MM.1S (cell line): ENCODE data around the gene FBH1.

Source experiments
- DNase-seq: peaks from one replicate; pipeline ENCODE4 v3.0.0-alpha.2; 2015
- H2AFZ ChIP-seq: fragments of 300-600 bp; sonication (generic); 2 replicates; pipeline ENCODE4 v1.6.0; 2016; ENCODE audit warnings: antibody characterized with exemption, low read length
- H3F3A ChIP-seq: fragments of 300-600 bp; sonication (generic); 2 replicates; pipeline ENCODE4 v1.6.1; 2016; ENCODE audit warnings: mild to moderate bottlenecking, antibody characterized with exemption, low read length, moderate library complexity, mixed read lengths; ENCODE audit not compliant: insufficient read depth
- H3K27ac ChIP-seq: fragments of 300-600 bp; sonication (generic); 2 replicates; pipeline ENCODE4 v1.5.1; 2016; ENCODE audit warnings: mild to moderate bottlenecking, low read length
- H3K27me3 ChIP-seq: fragments of 300-600 bp; sonication (generic); replicated peaks from 2 replicates; pipeline ENCODE4 v1.6.0; 2016; ENCODE audit warnings: low read length; ENCODE audit not compliant: insufficient read depth
- H3K36me3 ChIP-seq: fragments of 300-600 bp; sonication (generic); replicated peaks from 2 replicates; pipeline ENCODE4 v1.6.1; 2016; ENCODE audit warnings: mild to moderate bottlenecking, low read length, mixed read lengths; ENCODE audit not compliant: insufficient read depth
- H3K4me1 ChIP-seq: fragments of 300-600 bp; sonication (generic); 2 replicates; pipeline ENCODE4 v1.6.1; 2016; ENCODE audit warnings: low read length, mixed read lengths
- H3K4me2 ChIP-seq: fragments of 300-600 bp; sonication (generic); 2 replicates; pipeline ENCODE4 v1.6.0; 2016; ENCODE audit warnings: low read depth, low read length
- H3K4me3 ChIP-seq: fragments of 300-600 bp; sonication (generic); 2 replicates; pipeline ENCODE4 v1.5.1; 2016; ENCODE audit warnings: low read length, mixed read lengths
- H3K79me2 ChIP-seq: fragments of 300-600 bp; sonication (generic); 2 replicates; pipeline ENCODE4 v1.6.1; 2016; ENCODE audit warnings: mixed run types, low read length, mixed read lengths
- H3K9ac ChIP-seq: fragments of 300-600 bp; sonication (generic); 2 replicates; pipeline ENCODE4 v1.6.1; 2016; ENCODE audit warnings: low read length, mixed read lengths
- H3K9me2 ChIP-seq: fragments of 300-600 bp; sonication (generic); replicated peaks from 2 replicates; pipeline ENCODE4 v1.6.1; 2016; ENCODE audit warnings: mild to moderate bottlenecking, low read length, mixed read lengths; ENCODE audit not compliant: insufficient read depth
- H3K9me3 ChIP-seq: fragments of 300-600 bp; sonication (generic); replicated peaks from 2 replicates; pipeline ENCODE4 v1.6.1; 2016; ENCODE audit warnings: mild to moderate bottlenecking, low read length, mixed read lengths; ENCODE audit not compliant: insufficient read depth
- H4K20me1 ChIP-seq: fragments of 300-600 bp; sonication (generic); 2 replicates; pipeline ENCODE4 v1.6.1; 2016; ENCODE audit warnings: mild to moderate bottlenecking, low read length, moderate library complexity, mixed read lengths; ENCODE audit not compliant: insufficient read depth
- EZH2 ChIP-seq: fragments of 300-600 bp; sonication (generic); optimal IDR thresholded peaks from 2 replicates; pipeline ENCODE3; 2017; ENCODE audit warnings: low read depth, mild to moderate bottlenecking, antibody characterized with exemption, low read length, mixed read lengths
- EZH2phosphoT487 ChIP-seq: fragments of 300-600 bp; sonication (generic); IDR thresholded peaks from 2 replicates; pipeline ENCODE4 v1.6.1; 2018; ENCODE audit warnings: antibody characterized with exemption, low read length
- TF ChIP-seq, protein P1 (sequence below): fragments of 300-600 bp; sonication (generic); IDR thresholded peaks from 2 replicates; pipeline ENCODE4 v1.5.1; 2016; ENCODE audit warnings: antibody characterized with exemption, low read length, mixed read lengths

Gene FBH1

DNA sequence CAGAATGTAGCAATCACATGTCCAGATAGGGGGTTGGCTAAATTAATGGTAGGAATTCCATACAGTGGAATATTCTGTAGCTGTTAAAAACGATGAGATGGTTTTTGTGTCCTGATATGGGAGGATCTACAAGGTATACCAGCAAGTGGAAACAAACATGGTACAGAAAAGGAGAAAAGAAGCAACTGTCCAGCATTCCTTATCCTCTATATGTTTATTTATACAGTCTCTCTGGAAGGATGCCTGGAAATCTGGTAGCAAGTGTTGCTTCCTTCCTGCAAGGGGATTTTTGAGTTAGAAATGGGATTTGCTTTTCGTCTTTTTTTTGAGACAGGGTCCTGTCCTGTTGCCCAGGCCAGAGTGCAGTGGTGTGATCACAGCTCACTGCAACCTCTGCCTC is 68.0 kb downstream of the FBH1 start:
- H3K4me2 ChIP-seq: no peak overlapping the region
- no peaks in the 10 kb centered on the region for H3F3A ChIP-seq
- no peaks in the 10 kb centered on the region for H3K79me2 ChIP-seq
- H3K9ac ChIP-seq: no peak overlapping the region
- no peak overlapping the region for H3K27ac ChIP-seq
- H3K9me2 ChIP-seq: no peaks in the 10 kb centered on the region
- no peak for DNase-seq
- no peaks in the 10 kb centered on the region for H3K27me3 ChIP-seq
- no peaks in the 10 kb centered on the region for H3K9me3 ChIP-seq
- no peaks in the 10 kb centered on the region for H4K20me1 ChIP-seq
- H3K4me3 ChIP-seq: no peak overlapping the region
- no peaks in the 10 kb centered on the region for H3K4me1 ChIP-seq
- 0 out of 2 replicates have a peak, but pooled peaks cover 5% of the 10 kb centered on the region for H3K36me3 ChIP-seq
- TF ChIP-seq EZH2phosphoT487: no peak
- TF ChIP-seq, protein P1, sequence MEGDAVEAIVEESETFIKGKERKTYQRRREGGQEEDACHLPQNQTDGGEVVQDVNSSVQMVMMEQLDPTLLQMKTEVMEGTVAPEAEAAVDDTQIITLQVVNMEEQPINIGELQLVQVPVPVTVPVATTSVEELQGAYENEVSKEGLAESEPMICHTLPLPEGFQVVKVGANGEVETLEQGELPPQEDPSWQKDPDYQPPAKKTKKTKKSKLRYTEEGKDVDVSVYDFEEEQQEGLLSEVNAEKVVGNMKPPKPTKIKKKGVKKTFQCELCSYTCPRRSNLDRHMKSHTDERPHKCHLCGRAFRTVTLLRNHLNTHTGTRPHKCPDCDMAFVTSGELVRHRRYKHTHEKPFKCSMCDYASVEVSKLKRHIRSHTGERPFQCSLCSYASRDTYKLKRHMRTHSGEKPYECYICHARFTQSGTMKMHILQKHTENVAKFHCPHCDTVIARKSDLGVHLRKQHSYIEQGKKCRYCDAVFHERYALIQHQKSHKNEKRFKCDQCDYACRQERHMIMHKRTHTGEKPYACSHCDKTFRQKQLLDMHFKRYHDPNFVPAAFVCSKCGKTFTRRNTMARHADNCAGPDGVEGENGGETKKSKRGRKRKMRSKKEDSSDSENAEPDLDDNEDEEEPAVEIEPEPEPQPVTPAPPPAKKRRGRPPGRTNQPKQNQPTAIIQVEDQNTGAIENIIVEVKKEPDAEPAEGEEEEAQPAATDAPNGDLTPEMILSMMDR: no peak
- TF ChIP-seq EZH2: no peak
- H2AFZ ChIP-seq: no peak overlapping the region

DNA sequence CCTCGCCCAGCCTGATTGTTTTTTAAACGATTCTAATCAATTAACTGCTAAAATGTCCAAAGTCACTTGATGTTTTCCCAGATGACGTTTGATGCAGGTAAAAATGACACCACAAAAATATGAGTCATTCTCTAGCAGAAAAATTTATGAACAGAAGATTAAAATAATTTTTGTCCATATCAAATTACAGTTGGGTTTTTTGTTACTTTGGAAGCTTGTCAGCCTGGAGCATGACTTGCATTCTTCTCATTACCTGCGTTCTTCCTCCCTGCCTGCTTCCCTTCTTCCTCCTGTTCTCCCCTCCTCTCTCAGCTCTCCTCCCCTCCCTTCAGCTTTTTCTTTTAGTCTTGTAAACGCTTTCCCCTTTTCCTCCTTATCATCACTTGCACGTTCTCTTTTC is 68.6 kb downstream of the FBH1 start:
- Histone ChIP-seq H4K20me1 (no peaks in the 10 kb centered on the region), H3K9ac (no peak overlapping the region), H3K9me2 (no peaks in the 10 kb centered on the region), H3K36me3 (0 out of 2 replicates have a peak, but pooled peaks cover 5% of the 10 kb centered on the region), H2AFZ (no peak overlapping the region), H3K4me1 (no peaks in the 10 kb centered on the region), H3K27ac (no peak overlapping the region), H3K27me3 (no peaks in the 10 kb centered on the region), H3K4me3 (no peak overlapping the region), H3K4me2 (no peak overlapping the region), H3F3A (no peaks in the 10 kb centered on the region), H3K79me2 (no peaks in the 10 kb centered on the region), H3K9me3 (no peaks in the 10 kb centered on the region)
- TF ChIP-seq, protein P1: no peak
- no peak for TF ChIP-seq EZH2
- TF ChIP-seq EZH2phosphoT487: no peak
- DNase-seq: no peak

DNA sequence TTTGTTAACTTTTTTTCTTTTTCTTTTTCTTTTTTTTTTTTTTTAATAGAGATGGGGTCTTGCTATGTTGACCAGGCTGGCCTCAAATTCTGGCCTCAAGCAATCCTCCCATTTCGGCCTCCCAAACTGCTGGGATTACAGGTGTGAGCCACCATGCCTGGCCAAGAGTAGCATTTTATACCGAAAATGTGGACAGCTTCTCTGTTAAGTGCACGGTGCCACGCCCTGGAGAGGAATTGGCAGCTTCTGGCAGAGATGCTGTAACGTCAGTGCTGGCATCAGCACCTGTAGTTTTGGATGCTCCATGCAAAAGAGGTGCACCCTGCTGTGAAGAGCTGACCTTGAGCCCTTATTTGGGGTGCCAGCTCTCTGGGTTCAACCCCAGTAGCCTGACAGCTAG is 69.1 kb downstream of the FBH1 start:
- TF ChIP-seq EZH2 (no peak), EZH2phosphoT487 (no peak)
- TF ChIP-seq, protein P1: no peak
- Histone ChIP-seq H4K20me1 (no peaks in the 10 kb centered on the region), H3K27ac (no peak overlapping the region)

More for the DNA sequence above, 69.1 kb downstream of the FBH1 start:
- no peaks in the 10 kb centered on the region for H3K9me3 ChIP-seq
- H3K4me2 ChIP-seq: no peak overlapping the region
- no peaks in the 10 kb centered on the region for H3K79me2 ChIP-seq
- H2AFZ ChIP-seq: no peak overlapping the region
- no peaks in the 10 kb centered on the region for H3K9me2 ChIP-seq
- H3K36me3 ChIP-seq: 0 out of 2 replicates have a peak, but pooled peaks cover 5% of the 10 kb centered on the region
- H3K4me1 ChIP-seq: no peaks in the 10 kb centered on the region
- no peaks in the 10 kb centered on the region for H3F3A ChIP-seq
- H3K27me3 ChIP-seq: no peaks in the 10 kb centered on the region
- no peak for DNase-seq
- no peak overlapping the region for H3K9ac ChIP-seq
- no peak overlapping the region for H3K4me3 ChIP-seq
